Measurements from ENCODE around the gene CRIP2. TPM values are rescaled to one million over a fixed set of nuclear protein-coding genes. Genes with fewer than 3 reads are reported as not detected.

CRIP2 gene
- total and polyA plus RNA-seq, 4 donors = 4.3 to 40.0 (median 20.7) TPM

DNA sequence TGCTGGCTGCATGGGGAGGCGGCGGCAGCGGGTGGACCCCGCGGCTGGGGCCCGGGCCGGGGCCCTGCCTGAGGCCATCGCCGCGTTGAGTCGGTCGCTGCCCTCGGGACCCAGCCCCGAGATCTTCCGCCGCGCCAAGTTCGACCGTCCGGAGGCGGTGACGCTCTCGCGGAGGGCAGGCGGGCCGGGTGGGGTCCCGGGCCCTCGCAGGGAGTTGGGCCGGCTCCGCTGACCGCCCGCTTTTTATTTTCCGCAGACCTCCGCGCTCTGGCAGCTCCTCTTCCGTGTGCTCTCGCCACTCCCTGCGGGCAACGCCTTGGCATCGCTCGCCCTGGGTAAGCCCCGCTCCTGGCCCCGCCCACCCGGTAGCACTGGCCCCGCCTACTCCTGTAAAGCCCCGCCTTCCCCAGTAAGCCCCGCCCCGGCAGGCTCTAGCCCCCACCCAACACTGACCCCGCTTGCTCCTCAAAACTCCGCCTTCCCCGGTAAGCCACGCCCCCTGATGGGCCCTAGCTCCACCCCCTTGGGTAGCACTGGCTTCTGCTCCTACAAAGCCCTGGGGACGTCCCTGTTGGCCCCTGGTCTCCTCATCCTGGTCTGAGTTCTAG is 16.8 kb downstream of the CRIP2 start:
- TF ChIP-seq CTCF (IDR thresholded peaks at IDR 0.05; ENCODE audit: low read depth, low read length, missing input control) (no peak), TAF1 (conservative IDR thresholded peaks at IDR 0.05) (no peak), HNF4G (IDR thresholded peaks at IDR 0.05) (no peak), NR2F2 (IDR thresholded peaks at IDR 0.05) (no peak), FOXA2 (IDR thresholded peaks at IDR 0.05) (no peak), ZBTB33 (IDR thresholded peaks at IDR 0.05) (no peak), RAD21 (IDR thresholded peaks at IDR 0.05) (no peak), GABPA (IDR thresholded peaks at IDR 0.05 in 1 of 2, conservative IDR thresholded peaks at IDR 0.05 in 1 of 2) (no peak), HNF4A (conservative IDR thresholded peaks at IDR 0.05) (no peak)
- H3K36me3 ChIP-seq (ENCODE audit: control insufficient read depth in 4 of 4, insufficient read depth in 3 of 4, low read depth in 1 of 4, low read length in 3 of 4) = no peaks in the 10 kb centered on the region
- H3K9me3 ChIP-seq (ENCODE audit: control insufficient read depth in 4 of 4, low read length in 3 of 4) = no peaks in the 10 kb centered on the region
- H3K4me3 ChIP-seq (ENCODE audit: low read depth in 1 of 3, low read length in 3 of 3) = peak overlapping the region in 2 of 3 donors; percentile 55 to 64
- under 1% methylated on average over 53 of the region's 53 CpGs for WGBS
- H3K27ac ChIP-seq (ENCODE audit: low read depth in 1 of 2, low read length in 2 of 2) = peak overlapping the region; percentile 26 to 68
- H3K27me3 ChIP-seq (ENCODE audit: control insufficient read depth in 4 of 4, insufficient read depth in 4 of 4, low read length in 3 of 4) = no peaks in the 10 kb centered on the region
- H3K4me1 ChIP-seq (ENCODE audit: control insufficient read depth in 4 of 4, insufficient read depth in 4 of 4, low read length in 3 of 4) = peaks cover 13 to 75% (median 50%) of the 10 kb centered on the region in 4 donors
- no peak overlapping the region for H3K9ac ChIP-seq (ENCODE audit: low read depth in 1 of 2, low read length in 2 of 2)
- DNase-seq (ENCODE audit: low spot score) = peak; percentile 88

- Histone ChIP-seq H3K4me1 (ENCODE audit: control insufficient read depth in 4 of 4, insufficient read depth in 4 of 4, low read length in 3 of 4) (peaks cover 18 to 80% (median 55%) of the 10 kb centered on the region in 4 donors), H3K27me3 (ENCODE audit: control insufficient read depth in 4 of 4, insufficient read depth in 4 of 4, low read length in 3 of 4) (no peaks in the 10 kb centered on the region), H3K9ac (ENCODE audit: low read depth in 1 of 2, low read length in 2 of 2) (no peak overlapping the region), H3K27ac (ENCODE audit: low read depth in 1 of 2, low read length in 2 of 2) (peak overlapping the region; percentile 26 to 68), H3K36me3 (ENCODE audit: control insufficient read depth in 4 of 4, insufficient read depth in 3 of 4, low read depth in 1 of 4, low read length in 3 of 4) (no peaks in the 10 kb centered on the region), H3K9me3 (ENCODE audit: control insufficient read depth in 4 of 4, low read length in 3 of 4) (no peaks in the 10 kb centered on the region), H3K4me3 (ENCODE audit: low read depth in 1 of 3, low read length in 3 of 3) (no peak overlapping the region)
- TF ChIP-seq MAX (IDR thresholded peaks at IDR 0.05) = peak; percentile 27
- peak; percentile 45 for TF ChIP-seq REST (IDR thresholded peaks at IDR 0.05)
- no peak for TF ChIP-seq FOXA1 (IDR thresholded peaks at IDR 0.05)
- peak in 1 of 2 donors; percentile 76 for TF ChIP-seq RXRA (IDR thresholded peaks at IDR 0.05)
- TF ChIP-seq YY1 (IDR thresholded peaks at IDR 0.05) = no peak
- peak in 1 of 2 donors; percentile 49 for TF ChIP-seq HNF4A (conservative IDR thresholded peaks at IDR 0.05)
- TF ChIP-seq JUND (IDR thresholded peaks at IDR 0.05) = peak in 1 of 2 donors; percentile 15
- no peak for TF ChIP-seq TAF1 (conservative IDR thresholded peaks at IDR 0.05)
- 45% methylated on average over 24 of the region's 24 CpGs for WGBS
- DNase-seq (ENCODE audit: low spot score) = no peak
Observed at GRCh38 chr14:105492031-105492970, 17.7 kb downstream of the CRIP2 start.

Measured in liver (tissue), 9 donors.